NCI-H1436 (cell line): ENCODE measurements around the gene KCNMA1.
"Not testable (repeated sequence)": the region's sequence is repeated elsewhere in the genome, so short reads cannot be mapped to it uniquely, and the experiment has no call there.

Experiments
- DNase-seq: peaks from one replicate; lab custom pipeline; 2025; lab: John Stamatoyannopoulos, UW

KCNMA1 gene

GRCh38 chr10:77637532-77638320 is at the start of gene KCNMA1:
KCNMA1 (minus strand) TSS chr10:77637808.
- DNase-seq = peak; percentile 29

DNA sequence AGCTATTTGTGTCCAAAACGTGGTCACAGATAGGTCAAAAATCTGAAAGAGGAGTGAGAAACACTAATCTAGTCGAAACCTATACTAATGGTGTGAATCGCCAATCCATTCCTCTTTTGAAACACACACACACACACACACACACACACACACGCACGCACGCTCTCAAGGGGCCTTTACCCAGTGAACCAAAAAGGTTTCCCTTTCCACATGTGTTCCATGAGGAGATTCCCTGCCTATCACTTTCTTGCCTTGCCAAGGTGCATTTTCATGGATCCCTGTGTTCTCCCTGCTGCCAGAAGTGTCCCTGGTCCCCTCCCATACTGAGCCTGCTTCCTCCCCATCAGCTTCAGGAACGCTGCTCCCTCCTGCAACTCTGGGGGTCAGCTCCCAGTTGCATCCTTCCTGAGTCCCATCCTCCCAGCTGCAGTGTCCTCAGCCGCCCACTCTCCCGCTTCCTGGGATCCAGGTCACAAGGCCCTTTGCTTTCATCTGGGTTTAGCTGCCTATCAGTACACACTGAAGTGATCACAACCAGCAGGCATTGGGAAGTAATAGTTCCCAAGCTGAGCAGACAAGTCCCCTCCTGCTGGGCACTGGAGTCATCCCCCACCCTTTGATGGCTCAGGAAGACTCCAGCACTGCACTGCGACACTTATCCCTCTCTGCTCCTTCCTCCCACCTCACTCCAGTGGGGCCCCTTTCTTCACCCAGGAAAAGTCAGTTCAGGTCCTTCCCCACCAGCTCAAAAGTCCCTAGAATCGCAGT is 49.2 kb upstream of the KCNMA1 start:
- DNase-seq = no peak

DNA sequence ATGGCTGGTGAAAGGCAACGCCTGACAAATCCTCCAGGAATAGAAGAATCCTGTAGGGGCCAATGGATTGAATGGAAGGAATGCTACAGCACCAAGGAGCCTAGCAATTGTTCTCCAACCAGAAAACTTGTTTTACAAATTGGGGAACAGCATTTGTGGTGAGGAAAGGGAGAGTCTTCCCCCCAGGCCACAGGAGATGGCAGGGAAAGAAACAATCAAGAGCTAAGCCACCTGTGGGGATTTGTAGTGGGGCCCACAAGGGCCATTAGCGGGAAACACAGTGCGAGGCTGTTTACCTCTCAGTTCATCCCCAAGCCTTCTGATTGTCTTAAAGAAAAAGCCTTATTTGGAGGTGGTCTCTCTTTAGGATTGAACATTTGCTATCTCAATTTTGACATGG is 48.5 kb upstream of the KCNMA1 start:
- no peak for DNase-seq

DNA sequence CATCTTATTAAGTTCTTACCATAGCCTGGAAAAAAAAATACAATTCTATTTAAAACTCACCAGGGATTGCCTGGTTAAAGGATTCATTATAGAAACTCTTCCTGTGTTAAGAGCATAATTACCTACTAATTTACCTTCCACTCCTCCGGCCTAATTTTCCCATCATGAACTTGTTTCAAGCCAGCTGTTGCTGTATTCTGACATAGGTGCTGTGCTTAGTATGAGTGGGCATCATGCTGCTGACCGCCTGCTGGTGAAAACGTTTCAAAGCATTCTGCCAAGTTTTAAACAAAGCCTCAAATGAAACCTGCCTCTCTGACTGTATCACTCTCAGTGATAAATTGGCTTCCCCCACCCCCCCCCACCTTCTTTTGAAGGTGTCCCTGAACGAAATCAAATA is 47.8 kb upstream of the KCNMA1 start:
- peak; percentile 85 for DNase-seq

- not testable (repeated sequence) for DNase-seq
Observed at GRCh38 chr10:77683088-77683432, 45.5 kb upstream of the KCNMA1 start.

DNA sequence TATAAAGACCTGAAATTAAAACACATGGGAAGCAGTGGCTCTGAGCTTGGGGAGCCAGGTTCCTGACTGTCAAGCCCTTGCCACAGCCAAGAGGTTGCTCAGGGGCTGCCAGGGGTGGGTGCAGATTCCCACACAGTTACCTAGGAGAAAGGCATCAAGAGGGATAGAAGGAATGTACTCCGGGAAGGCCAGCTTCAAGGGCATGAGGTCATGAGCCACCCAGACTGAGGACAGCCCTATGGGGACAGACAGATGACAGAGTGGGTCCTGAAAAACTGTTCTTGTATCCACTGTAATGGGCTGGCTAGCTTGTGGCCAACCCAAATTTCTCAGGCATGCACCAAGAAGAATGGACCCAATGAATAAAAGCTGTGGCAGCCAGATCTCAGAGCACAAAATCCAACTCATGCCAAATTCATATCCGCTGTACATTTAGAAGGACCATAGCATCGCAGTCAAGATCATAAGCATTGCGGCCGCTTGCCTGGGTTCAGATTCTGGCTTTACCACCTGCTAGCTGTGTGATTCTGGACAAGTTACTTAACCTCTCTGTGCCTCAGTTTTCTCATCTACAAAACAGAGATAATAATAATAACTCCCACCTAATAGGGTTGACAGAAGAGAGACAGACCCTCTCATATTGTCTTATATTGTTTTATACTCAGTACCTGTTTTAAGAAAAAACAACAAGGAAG is 44.9 kb upstream of the KCNMA1 start:
- DNase-seq = no peak

DNA sequence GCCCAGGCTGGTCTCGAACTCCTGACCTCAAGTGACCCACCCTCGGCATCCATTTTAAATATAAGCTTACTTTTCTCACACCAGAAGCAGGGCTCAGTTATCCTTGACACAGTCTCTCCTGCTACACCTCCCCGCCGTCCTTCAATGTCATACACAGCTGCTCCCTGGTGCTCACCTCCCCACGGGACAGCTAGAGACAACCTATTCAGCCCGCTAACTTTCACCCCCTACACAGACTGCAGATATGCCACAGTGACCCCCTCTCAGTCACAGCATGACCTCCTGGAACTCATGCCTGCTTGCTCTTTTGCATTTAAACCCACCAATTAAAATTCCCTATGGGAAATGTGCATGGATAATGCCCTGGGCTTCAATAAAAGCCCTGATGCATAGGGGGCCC is 44.2 kb upstream of the KCNMA1 start:
- no peak for DNase-seq

GRCh38 chr10:77680811-77681210 is 43.2 kb upstream of the KCNMA1 start:
- DNase-seq = no peak

DNA sequence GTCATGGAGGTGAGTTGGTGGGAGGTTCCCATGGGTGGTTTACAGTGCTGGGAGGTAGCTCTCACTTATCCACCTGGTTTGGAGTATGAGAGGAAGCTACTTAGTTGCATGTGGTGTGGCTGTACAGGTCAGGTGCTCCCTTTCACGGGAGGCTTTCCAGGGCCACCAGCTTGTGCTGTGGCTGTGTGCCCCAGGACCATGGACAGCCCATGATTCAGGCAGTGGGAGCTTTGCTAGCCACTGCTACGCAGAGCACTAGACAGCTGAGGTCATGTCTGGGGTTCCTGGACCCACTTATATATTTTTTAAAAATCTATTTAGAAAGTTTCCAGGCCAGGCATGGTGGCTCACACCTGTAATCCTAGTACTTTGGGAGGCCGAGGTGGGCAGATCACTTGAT is 42.5 kb upstream of the KCNMA1 start:
- DNase-seq = no peak

GRCh38 chr10:77679217-77679616 is 41.6 kb upstream of the KCNMA1 start:
- DNase-seq = no peak

DNA sequence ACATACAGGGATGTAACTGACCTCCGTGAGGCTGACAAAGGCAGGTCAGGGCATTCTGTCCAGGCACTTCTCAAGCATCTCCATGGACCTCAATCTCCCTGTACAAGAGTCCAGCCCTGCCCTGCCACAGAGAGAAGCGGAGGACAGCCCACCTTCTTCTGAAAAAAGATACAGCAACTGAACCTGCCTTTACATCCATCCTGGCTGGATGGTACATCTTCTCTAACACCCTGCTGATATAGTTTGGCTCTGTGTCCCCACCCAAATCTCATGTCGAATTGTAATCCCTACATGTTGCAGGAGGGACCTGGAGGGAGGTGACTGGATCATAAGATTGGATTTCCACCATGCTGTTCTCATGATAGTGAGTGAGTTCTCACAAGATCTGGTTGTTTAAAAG is 40.5 kb upstream of the KCNMA1 start:
- no peak for DNase-seq

- no peak for DNase-seq
Observed at GRCh38 chr10:77675347-77675746, 37.7 kb upstream of the KCNMA1 start.

GRCh38 chr10:77673515-77674140 is 36.0 kb upstream of the KCNMA1 start:
- DNase-seq = no peak

GRCh38 chr10:77673101-77673500 is 35.5 kb upstream of the KCNMA1 start:
- no peak for DNase-seq

- no peak for DNase-seq
Observed at GRCh38 chr10:77671594-77672252, 34.1 kb upstream of the KCNMA1 start.

DNA sequence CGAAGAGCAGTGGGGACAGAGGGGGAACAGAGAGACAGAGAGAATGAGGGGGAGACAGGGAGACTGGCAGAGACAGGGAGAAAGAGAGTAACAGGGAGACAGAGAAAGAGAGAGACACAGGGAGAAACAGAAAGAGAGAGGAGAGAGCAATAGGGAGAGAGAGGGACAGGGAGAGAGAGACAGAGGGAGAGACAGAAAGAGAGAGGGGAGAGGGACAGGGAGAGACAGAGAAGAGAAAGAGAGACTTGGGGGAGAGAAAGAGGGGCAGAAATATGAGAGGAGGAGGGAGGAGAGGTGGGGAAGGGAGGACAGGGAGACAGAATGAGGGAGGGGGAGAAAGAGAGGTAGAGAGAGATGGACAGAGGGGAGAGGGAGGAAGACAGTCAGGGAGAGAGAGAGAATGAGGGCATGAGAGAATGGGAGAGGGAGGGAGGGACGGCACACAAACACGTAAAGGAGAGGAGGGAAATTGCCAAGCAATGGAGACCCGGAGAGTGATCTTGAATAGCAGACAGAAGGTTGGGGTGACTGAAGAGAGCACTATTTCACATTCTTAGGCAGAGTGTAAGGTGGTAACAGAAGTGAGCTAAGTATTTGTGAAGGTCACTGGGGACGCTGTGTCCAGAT is 33.3 kb upstream of the KCNMA1 start:
- no peak for DNase-seq

- no peak for DNase-seq
Observed at GRCh38 chr10:77669892-77670291, 32.3 kb upstream of the KCNMA1 start.

- DNase-seq = peak; percentile 59
Observed at GRCh38 chr10:77667426-77668324, 30.1 kb upstream of the KCNMA1 start.

GRCh38 chr10:77666821-77667220 is 29.2 kb upstream of the KCNMA1 start:
- DNase-seq = no peak

DNA sequence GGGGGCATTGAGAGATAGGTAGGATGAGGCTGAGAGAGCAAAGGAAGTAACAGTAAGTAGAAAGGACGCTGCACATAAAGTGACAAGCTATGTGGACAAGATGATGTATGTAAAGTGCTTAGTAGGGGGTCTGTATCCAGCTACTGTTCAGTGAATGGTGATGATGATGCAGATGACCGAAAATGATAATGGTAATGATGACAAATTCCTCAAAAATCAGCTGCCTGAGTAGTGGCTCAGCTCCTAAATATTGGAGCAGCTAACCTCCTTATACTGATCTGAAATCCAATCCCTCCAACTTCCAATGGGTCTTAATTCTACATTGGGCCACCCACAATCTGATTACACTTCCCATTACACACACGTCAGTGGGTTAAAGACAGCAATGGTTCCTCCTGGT is 27.1 kb upstream of the KCNMA1 start:
- no peak for DNase-seq
